ENCODE data around the gene INHBE.

INHBE gene

DNA sequence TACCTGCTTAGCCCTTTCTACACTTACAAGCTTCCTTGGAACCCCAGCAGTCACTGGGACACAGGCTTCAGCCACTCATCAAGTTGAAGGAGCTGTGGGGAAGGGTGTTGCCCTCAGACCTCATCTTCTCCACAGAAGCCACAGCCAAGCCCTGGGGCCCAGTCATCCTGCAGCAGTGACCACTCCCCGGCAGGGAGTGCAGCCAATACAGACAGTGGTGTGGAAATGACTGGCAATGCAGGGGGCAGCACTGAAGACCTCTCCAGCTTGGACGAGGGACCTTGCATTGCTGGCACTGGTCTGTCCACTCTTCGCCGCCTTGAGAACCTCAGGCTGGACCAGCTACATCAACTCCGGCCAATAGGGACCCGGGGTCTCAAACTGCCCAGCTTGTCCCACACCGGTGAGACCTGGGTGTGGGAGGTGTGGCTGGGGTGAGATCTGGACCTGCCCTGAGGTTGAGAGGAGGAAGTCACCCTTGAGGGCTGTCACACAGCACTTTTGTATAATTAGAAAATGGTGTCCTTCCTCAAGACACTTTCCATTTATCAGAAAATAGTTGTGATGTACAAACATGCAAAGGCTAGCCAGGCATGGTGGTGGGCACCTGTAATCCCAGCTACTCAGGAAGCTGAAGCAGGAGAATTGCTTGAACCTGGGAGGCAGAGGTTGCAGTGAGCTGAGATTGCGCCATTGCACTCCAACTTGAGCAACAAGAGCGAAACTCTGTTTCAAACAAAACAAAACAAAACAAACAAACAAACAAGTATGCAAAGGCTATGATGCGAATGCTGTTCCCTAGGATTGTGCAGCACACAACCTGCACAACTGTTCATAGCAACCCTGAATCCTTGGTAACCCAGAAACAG lies 14.4 kb downstream of the INHBE start:
- TF ChIP-seq, protein P1, sequence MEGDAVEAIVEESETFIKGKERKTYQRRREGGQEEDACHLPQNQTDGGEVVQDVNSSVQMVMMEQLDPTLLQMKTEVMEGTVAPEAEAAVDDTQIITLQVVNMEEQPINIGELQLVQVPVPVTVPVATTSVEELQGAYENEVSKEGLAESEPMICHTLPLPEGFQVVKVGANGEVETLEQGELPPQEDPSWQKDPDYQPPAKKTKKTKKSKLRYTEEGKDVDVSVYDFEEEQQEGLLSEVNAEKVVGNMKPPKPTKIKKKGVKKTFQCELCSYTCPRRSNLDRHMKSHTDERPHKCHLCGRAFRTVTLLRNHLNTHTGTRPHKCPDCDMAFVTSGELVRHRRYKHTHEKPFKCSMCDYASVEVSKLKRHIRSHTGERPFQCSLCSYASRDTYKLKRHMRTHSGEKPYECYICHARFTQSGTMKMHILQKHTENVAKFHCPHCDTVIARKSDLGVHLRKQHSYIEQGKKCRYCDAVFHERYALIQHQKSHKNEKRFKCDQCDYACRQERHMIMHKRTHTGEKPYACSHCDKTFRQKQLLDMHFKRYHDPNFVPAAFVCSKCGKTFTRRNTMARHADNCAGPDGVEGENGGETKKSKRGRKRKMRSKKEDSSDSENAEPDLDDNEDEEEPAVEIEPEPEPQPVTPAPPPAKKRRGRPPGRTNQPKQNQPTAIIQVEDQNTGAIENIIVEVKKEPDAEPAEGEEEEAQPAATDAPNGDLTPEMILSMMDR (IDR thresholded peaks at IDR 0.05; ENCODE audit: control extremely low read depth, extremely low read depth, low read depth, missing control alignments) = no peak
- ChIA-PET CTCF (interaction anchor here (1.7 to 4.2 kb wide), 2 partner anchors 10 to 14 kb away, joined by 8 to 20 read pairs; partner anchors contain the start of genes GLI1 and INHBE), POLR2A (interaction anchor here (0.6 kb wide), 1 partner anchor 36 kb away, joined by 3 read pairs; no protein-coding TSS in a partner anchor)
- DNase-seq (ENCODE audit: extremely low spot score) = no peak

DNA sequence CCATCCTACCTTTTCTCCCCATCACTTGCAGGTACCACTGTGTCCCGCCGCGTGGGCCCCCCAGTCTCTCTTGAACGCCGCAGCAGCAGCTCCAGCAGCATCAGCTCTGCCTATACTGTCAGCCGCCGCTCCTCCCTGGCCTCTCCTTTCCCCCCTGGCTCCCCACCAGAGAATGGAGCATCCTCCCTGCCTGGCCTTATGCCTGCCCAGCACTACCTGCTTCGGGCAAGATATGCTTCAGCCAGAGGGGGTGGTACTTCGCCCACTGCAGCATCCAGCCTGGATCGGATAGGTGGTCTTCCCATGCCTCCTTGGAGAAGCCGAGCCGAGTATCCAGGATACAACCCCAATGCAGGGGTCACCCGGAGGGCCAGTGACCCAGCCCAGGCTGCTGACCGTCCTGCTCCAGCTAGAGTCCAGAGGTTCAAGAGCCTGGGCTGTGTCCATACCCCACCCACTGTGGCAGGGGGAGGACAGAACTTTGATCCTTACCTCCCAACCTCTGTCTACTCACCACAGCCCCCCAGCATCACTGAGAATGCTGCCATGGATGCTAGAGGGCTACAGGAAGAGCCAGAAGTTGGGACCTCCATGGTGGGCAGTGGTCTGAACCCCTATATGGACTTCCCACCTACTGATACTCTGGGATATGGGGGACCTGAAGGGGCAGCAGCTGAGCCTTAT lies 15.3 kb downstream of the INHBE start:
- no peak for DNase-seq (ENCODE audit: extremely low spot score)
- TF ChIP-seq, protein P1 (IDR thresholded peaks at IDR 0.05; ENCODE audit: control extremely low read depth, extremely low read depth, low read depth, missing control alignments) = no peak
- CTCF ChIA-PET = interaction anchor here (1.7 to 4.2 kb wide), 2 partner anchors 11 to 15 kb away, joined by 8 to 20 read pairs; partner anchors contain the start of genes GLI1 and INHBE
- POLR2A ChIA-PET = no interaction called here

DNA sequence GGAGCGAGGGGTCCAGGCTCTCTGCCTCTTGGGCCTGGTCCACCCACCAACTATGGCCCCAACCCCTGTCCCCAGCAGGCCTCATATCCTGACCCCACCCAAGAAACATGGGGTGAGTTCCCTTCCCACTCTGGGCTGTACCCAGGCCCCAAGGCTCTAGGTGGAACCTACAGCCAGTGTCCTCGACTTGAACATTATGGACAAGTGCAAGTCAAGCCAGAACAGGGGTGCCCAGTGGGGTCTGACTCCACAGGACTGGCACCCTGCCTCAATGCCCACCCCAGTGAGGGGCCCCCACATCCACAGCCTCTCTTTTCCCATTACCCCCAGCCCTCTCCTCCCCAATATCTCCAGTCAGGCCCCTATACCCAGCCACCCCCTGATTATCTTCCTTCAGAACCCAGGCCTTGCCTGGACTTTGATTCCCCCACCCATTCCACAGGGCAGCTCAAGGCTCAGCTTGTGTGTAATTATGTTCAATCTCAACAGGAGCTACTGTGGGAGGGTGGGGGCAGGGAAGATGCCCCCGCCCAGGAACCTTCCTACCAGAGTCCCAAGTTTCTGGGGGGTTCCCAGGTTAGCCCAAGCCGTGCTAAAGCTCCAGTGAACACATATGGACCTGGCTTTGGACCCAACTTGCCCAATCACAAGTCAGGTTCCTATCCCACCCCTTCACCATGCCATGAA lies 16.0 kb downstream of the INHBE start:
- CTCF ChIA-PET = interaction anchor here (1.2 to 4.2 kb wide), 2 partner anchors 12 to 228 kb away, joined by 3 to 20 read pairs; partner anchors contain the start of gene GLI1
- no peak for DNase-seq (ENCODE audit: extremely low spot score)
- TF ChIP-seq, protein P1 (IDR thresholded peaks at IDR 0.05; ENCODE audit: control extremely low read depth, extremely low read depth, low read depth, missing control alignments) = no peak
- POLR2A ChIA-PET = no interaction called here

DNA sequence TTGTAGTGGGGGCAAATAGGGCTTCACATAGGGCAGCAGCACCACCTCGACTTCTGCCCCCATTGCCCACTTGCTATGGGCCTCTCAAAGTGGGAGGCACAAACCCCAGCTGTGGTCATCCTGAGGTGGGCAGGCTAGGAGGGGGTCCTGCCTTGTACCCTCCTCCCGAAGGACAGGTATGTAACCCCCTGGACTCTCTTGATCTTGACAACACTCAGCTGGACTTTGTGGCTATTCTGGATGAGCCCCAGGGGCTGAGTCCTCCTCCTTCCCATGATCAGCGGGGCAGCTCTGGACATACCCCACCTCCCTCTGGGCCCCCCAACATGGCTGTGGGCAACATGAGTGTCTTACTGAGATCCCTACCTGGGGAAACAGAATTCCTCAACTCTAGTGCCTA lies 16.6 kb downstream of the INHBE start:
- TF ChIP-seq, protein P1 (IDR thresholded peaks at IDR 0.05; ENCODE audit: control extremely low read depth, extremely low read depth, low read depth, missing control alignments) = no peak
- CTCF ChIA-PET = interaction anchor here (1.2 to 4.2 kb wide), 4 partner anchors 9 to 228 kb away, joined by 3 to 20 read pairs (median 4); partner anchors contain the start of gene GLI1
- POLR2A ChIA-PET = no interaction called here
- DNase-seq (ENCODE audit: extremely low spot score) = no peak

DNA sequence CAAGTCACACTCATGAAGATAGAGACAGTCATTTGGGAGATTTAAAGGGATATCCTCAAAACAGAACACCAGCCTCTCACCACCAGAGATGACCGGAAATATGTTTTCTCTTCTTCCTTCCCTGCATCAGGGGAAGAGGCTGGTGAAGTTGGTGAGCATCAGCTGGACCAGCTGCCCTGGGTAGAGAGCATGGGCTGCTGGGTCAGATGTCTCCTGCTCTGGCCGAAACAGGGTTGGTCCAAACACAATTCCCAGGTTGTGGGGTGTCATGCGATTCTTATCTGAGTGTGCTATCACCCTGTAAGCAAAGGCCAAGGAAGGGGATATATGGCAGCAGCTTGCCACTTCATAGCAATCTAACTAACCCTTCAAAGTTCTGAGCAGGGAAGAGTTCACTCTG lies 17.3 kb downstream of the INHBE start:
- POLR2A ChIA-PET = no interaction called here
- DNase-seq (ENCODE audit: extremely low spot score) = no peak
- CTCF ChIA-PET = interaction anchor here (1.2 to 4.2 kb wide), 4 partner anchors 10 to 229 kb away, joined by 3 to 20 read pairs (median 4); partner anchors contain the start of gene GLI1
- TF ChIP-seq, protein P1 (IDR thresholded peaks at IDR 0.05; ENCODE audit: control extremely low read depth, extremely low read depth, low read depth, missing control alignments) = no peak

DNA sequence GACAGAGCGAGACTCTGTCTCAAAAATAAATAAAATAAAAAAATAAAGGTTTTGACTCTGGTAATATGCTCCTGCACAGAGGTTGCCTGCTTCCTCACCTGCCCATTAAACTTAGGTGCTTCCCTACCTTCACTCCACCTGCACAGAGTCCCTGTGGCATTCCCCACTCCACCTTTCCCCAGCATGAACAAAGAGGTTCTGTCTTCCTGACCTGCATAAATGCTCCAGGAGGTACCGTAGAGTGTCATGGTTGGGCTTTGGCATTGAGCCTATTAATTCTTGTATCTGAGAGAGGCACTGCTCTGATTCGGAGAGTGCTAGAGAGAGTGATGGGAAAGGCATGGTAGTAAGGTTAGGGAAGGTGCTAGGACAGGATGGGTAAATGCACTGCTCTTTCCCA lies 18.3 kb downstream of the INHBE start:
- POLR2A ChIA-PET = no interaction called here
- no peak for DNase-seq (ENCODE audit: extremely low spot score)
- CTCF ChIA-PET = interaction anchor here (10.6 to 11.0 kb wide), 2 partner anchors 11 to 19 kb away, joined by 72 to 171 read pairs; partner anchors contain the start of genes GLI1 and INHBE
- TF ChIP-seq, protein P1 (IDR thresholded peaks at IDR 0.05; ENCODE audit: control extremely low read depth, extremely low read depth, low read depth, missing control alignments) = no peak

Measured in GM10248 (cell line).